Measurements from ENCODE around the gene RGPD6.
"Not testable (repeated sequence)": the region's sequence is repeated elsewhere in the genome, so short reads cannot be mapped to it uniquely, and the experiment has no call there.

RGPD6 gene

DNA sequence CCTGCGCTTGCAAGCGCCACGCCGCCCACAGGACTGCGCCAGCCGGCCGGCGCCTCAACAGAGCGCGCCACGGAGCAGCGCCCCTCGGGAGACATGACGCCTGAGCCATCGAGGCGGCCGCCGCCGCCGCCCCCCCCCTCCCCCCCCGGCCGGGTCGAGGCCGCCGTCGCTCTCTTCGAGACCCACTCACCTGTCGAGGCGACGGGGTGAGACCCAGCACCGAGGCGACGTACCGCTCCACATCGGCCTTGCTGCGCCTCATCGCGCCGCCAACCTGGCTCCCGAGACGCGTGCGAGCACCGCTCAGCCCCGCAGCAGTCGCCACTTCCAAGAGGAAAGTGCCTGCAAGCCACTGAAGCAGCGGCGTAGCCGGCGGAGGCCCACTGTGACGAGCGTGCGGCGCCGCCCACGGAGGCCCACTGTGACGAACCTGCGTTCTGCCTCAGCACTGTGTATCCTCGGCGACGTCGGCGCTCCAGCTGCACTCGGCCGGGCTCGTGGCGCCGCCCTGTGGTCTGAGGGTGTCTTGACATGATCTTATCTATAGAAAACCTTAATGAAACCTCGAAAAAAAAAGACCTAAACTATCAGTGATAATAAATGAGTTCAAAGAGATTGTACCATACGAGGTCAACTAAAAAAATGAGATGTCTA is at the start of gene RGPD6:
Gene RGPD6 (minus strand): TSS at position 460 of the 654 bp plus-strand sequence. CDS start 198 bp downstream, at position 262.
- in situ Hi-C loops (cut with MboI; ENCODE audit: low pct_unique_long_range_greater_than_20kb, low sequenced_read_pairs); DNase-seq: not testable (repeated sequence)

DNA sequence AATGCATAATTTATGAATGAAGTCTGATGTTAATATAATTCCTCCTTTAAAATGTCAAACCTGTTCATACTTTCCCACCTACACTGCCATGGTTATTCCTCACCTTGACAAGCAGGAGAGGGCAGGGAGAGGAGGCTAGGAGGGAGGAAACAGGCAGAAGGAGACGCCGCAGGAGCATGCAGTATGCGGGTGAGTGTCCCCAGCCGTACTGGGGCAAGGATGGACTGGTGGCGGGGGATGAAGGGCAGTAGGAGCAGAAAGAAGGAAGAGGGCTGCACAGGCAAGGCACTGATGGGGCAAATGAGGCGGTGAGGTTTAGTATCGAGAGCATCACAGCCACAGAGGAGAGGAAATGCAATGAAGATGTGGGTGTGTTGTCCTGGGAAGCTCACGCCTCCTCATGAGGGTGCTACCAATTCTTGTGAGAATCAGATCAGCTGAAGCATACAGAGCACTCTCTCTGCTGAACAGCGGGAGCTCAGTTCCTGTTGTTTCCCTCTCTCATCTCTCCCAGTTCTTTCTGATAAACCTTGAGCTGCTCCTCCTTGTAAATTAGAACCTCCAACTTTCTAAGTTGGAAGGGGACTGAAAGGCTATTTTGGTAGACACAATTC is 42.4 kb upstream of the RGPD6 start:
- DNase-seq; in situ Hi-C loops (cut with MboI; ENCODE audit: low pct_unique_long_range_greater_than_20kb, low sequenced_read_pairs): not testable (repeated sequence)

DNA sequence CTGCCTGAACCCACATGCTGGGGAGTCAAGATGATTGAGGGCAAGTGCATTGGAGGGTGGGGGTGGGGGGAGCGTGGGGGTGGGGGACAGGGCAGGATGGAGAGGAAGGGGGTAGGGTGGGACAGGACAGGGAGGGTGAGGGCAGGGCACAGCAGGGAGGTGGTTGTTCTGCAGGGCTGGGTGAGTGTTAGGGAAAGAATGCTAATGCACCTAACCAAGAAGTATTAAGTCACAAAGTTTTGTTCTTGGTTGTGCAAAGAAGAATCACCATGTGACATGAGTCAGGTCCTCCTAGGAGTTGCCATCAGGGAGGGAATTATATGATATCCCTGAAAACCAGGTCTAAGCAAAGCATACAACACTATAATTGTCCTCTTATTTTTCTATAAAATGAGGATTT is 36.9 kb upstream of the RGPD6 start:
- DNase-seq; in situ Hi-C loops (cut with MboI; ENCODE audit: low pct_unique_long_range_greater_than_20kb, low sequenced_read_pairs): not testable (repeated sequence)

DNA sequence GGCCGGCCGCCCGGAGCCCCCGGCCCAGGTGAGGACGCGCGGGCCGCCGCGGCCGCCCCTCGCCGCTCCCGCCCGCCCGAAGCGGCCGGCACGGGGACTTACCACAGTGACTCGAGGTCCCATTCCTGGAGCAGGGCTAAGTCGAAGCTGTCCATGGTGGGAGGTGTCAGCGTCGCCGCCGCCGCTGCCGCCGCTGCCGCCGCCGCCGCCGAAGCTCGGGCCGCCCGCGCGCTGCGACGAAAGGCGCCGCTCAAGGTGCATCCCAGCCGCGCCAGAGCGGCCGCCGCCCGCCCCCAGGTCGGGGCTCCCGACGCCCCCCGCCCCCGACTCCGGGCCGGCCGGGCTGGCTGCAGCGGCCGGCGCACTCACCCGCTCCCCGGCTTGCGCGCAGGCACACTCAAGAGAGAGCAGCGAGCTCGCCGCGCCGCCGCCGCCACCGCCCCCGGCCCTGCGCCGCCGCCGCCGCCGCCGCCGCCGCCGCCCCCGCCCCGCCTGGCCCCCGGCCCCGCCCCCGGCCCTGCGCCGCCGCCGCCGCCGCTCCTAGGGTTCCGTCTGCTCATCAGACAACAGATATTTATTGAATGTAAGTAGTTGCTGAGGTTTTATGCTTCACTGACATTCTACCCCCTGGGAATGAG is 33.7 kb upstream of the RGPD6 start:
- in situ Hi-C loops (cut with MboI; ENCODE audit: low pct_unique_long_range_greater_than_20kb, low sequenced_read_pairs); DNase-seq: not testable (repeated sequence)

DNA sequence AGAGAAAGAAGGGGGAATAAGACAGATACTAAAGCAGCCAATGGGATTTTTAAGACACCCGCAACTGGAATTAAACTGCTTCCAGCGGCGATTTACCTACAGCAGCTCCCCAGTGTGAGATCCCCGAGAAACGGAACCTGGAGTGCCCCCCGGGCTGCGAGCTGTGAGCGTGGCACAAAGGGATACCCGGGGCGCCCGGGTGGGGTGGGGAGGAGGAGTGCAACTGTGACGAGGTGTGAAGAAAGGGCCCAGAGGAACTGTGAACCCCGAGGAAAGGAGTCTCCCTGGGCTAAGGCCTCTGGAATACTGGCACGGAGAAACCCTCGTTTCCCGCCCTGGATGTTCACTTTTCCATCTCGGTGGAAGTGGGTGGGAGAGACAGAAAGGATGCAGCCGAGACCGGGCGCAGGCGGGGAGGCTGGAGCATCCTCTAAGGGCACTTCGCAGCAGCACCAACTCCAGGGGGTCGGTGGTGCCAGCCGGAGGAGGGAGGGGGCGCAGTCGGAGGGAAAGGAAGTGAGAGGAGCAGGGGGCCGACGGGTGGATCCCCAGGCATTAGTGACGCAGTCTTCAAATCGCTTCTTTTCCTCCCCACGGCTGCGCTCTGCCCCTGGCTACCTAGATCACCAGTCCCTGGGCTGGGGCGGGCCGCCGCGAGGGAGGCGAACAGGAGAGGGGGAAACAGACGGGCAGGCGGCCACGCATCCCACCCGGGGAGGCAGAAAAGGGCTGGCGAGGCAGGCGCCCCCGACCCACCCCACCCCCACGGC is 33.0 kb upstream of the RGPD6 start:
- in situ Hi-C loops (cut with MboI; ENCODE audit: low pct_unique_long_range_greater_than_20kb, low sequenced_read_pairs); DNase-seq: not testable (repeated sequence)

DNA sequence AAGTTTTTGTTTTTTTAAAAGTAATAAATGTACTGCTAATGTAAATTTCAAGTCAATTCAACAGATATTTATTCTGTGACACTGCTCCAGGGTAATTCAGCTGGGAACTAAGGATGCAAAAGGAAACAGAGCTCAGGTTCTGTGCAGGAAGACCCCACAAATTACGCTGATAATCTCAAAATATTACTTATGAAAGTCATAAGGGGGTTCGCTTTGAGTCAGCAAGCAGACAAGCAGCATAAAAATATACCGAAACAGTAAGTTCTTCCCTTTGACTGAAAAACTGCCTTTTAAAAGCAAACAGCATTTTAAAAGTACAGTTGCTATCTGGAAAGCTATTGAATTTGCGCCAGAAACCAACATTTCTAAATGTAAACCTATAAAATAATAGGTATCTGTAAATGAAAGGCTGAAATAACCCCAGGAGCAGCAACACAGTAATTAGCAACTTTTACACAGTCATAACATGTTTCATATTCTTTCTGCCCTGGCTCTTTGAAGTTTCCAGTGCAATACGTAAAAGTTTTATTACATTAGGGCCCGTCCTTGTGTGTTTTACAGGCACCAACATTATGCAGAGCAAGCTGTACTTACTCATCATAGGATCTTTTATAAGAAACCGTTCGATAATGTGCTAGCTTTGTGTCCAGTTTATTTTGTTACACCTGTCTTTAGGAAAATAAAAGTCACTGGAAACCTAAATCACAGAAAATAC is 31.9 kb upstream of the RGPD6 start:
- in situ Hi-C loops (cut with MboI; ENCODE audit: low pct_unique_long_range_greater_than_20kb, low sequenced_read_pairs); DNase-seq: not testable (repeated sequence)

DNA sequence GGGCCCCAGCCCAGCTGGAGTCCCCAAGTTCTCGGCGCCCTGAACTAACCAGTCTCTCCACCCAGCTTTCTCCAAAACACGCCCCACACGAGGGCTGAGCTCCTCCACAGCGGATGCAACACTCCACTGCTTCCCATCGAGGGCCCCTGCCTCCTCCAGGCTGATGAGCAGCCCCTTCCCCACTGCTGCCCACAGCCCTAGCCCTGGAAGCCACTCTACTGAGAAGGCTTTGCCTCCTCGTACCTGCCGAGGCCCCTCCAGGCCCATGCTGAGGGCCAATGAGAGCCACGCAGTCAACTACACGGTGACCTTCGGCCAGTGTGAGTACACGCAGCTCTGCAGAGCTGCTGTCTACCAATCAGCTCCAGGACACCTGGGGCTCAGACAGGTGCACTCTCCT is 28.0 kb upstream of the RGPD6 start:
- in situ Hi-C loops (cut with MboI; ENCODE audit: low pct_unique_long_range_greater_than_20kb, low sequenced_read_pairs) = not testable (repeated sequence)

DNA sequence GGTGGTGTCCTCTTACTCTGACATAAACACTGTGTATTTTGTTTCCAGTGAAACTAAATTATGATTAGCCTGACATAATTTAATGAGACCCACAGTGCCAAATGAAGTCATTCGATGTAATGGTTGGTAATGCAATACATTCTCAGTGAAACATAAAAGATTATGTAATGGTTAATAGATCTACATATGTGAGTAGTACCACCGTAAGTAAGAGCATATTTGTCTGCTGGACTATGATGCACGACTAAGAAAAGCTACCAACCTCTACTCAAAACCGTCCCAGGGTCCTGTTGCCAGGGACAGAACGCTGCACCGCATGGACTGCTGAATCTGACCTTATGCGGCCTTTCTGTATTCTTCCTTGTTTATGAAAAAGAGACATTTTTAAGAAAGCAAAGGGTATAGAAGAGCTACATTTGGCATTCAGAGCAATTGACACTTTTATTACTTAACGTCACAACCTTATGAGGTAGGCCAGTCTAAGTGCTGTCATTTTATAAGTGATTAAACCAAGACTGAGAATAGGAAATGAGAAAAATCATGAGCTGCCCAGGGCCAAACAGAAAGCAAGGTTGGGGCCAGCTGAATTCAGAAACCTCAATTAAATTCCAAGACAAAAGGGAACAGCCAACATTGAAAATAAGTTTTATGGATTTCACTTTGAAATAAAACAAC is 27.0 kb upstream of the RGPD6 start:
- in situ Hi-C loops (cut with MboI; ENCODE audit: low pct_unique_long_range_greater_than_20kb, low sequenced_read_pairs); DNase-seq: not testable (repeated sequence)

More for the DNA sequence above, 28.0 kb upstream of the RGPD6 start:
- DNase-seq = not testable (repeated sequence)

DNA sequence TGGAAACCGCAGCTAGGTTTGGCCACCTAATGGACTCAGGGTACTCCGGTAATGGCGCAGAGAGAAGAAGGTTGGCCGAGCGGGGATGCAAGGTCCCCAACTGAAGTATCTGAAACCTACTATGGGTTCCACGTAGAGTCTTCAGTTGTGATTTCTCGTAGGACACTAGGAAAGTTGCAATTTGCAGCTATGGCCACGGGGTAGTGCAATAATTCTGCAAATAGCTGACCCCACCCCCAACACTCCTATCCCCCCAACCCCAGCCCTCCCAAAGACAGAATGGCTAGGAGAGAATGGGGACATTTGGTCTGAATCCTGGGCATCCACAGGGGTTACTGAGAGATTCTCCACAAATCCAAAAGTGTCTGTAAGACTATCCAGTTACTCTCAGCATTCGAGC is 25.1 kb upstream of the RGPD6 start:
- DNase-seq; in situ Hi-C loops (cut with MboI; ENCODE audit: low pct_unique_long_range_greater_than_20kb, low sequenced_read_pairs): not testable (repeated sequence)

DNA sequence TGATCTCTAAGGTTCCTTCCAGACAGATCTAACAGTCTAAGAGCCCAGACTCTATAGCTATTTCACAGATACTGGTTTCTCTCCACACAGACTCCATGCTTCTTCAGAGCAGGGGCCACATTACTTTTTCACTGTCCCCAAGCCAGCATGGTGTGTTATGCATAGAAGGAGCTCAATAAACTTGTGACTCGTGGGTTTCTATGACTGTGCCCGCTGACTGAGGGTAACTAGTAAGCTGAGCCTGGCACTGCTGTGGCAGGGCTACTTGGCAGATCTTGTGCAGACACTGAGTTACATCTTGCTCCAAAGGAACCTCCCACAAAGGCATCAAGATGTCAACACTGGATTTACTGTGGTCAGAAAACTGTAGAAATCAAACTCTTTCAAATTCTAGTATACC is 15.0 kb upstream of the RGPD6 start:
- in situ Hi-C loops (cut with MboI; ENCODE audit: low pct_unique_long_range_greater_than_20kb, low sequenced_read_pairs); DNase-seq: not testable (repeated sequence)

DNA sequence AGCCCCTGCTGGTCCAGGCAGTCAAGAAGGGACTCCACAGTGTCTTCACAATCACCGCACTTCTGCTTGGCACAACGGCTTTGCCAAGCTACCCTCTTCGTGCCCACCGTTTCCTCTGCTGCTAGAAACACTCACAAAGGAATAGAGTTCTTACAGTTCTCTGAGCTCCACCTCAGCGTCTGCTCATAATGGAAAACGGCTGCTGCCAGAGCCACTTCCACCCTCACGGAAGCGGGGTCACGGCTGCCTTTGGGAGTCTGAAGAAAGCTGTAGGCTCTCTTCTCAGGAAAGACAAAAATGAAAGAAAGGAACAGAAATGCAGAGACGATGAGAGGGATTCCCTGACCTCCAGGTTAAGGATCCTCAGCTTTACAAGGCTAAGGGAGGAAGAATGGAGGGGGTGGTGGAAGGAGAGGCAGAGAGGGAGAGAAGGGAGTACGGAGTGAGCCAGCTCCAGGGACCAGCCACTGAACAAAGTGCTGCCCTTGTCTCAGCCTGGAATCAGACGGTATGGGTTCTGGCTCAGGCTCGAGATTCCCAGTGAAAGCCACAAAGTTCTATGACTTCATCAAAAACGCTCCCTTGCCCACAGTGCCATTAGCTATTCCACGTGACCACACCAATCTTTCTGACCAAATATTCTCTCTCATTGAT is 12.8 kb upstream of the RGPD6 start:
- in situ Hi-C loops (cut with MboI; ENCODE audit: low pct_unique_long_range_greater_than_20kb, low sequenced_read_pairs); DNase-seq: not testable (repeated sequence)

DNA sequence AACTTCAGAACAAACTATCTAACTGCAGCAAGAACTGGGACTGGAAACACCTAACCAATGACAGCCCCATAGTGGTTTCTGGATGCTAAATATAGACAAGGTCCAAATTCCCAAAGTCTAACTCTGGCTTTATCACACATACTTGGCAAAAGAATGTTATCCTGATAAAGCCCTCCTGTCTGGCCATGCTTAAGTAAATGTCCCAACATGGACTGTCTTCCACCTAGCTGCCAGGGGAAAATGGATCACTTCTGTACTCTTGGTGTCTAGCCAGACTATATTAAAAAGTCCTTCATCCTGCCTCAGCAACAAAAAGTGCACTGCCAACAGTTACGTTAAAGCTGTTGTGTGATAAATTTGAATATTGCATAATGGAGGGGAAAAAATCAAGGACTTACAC is 11.5 kb upstream of the RGPD6 start:
- in situ Hi-C loops (cut with MboI; ENCODE audit: low pct_unique_long_range_greater_than_20kb, low sequenced_read_pairs) = not testable (repeated sequence)

DNA sequence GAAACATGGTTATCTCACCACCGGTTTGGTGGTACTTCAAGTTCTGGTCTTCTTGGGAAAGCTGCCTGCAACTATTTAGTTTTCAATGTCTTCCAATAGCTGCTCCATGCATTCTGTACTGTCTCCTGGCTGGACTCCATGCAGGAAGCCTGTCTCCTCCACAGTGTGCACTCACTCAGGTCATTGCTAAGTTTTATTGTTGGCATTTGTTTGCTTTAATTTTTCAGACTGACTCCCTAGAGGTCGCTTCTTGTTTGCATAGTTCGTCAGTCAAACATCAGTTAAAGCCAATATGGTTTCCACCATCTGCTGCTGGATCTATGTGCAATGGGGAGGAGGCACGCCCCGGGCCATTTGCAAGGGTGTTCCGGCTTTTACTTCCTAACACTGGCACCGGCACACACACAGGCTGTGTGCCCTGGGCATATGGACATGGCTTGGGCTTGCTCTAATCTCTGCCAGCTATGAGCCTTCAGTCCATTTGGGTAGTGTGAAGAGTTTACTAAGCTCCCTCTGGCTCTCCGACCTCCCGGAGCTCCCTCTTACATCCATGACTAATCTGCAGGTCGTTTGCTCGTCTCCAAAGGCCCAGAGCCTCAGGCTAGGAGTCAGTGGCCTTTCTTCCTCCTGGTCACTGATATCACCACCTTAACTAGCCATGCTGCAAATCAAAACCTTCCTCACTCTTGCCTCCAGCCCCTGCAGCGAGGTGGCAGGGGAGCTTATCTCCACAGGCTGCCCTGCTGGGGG is 2.4 kb upstream of the RGPD6 start:
- in situ Hi-C loops (cut with MboI; ENCODE audit: low pct_unique_long_range_greater_than_20kb, low sequenced_read_pairs); DNase-seq: not testable (repeated sequence)

More for the DNA sequence above, 11.5 kb upstream of the RGPD6 start:
- not testable (repeated sequence) for DNase-seq

DNA sequence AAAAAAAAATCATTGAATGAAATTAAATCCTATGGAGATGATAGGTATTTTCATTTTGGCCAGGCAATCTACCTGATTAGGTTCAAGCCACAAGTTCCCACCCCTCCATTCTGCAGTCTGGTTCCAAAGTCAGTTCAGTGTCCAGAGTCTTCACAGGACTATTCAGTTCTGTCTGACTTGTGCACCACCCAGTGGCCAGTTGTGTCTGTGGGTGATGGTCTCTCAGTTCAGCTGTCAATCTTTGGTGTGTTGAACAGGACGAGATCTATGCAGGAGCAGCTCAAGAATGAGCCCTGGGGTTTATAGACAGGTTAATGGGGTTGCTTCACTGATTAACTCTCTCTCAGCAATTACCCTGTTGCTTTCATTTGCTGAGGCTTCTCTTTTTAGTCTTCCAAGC is 1.4 kb upstream of the RGPD6 start:
- DNase-seq; in situ Hi-C loops (cut with MboI; ENCODE audit: low pct_unique_long_range_greater_than_20kb, low sequenced_read_pairs): not testable (repeated sequence)

DNA sequence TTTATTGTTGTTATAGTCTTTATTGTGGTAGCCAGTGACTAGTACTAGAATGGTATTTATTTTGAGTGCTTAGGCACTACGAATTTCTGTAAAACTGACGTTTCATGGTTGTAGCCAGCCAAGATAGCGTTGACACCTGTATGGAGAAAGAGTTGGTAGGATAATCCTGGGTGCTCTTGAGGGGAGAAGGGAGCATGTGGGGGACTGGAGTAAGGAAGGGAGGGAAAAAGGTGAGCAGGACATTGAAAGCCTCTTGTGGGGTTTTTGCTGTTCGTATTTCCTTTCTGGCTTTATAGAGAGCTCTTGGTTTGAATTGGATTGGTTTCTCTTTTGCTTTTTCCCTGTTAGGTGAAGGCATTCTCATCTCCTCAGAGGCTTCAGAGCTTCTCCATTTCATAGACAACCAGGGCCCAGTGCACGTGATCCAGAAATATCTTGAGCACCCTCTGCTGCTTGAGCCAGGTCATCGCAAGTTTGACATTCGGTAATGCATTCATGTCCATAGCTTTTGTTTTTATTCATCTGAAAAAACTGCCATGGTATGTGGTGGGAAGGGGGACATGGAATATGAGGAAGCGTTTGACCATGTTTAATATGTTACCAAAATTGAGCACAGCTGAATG is 77.2 kb downstream of the RGPD6 start:
- in situ Hi-C loops (cut with MboI; ENCODE audit: low pct_unique_long_range_greater_than_20kb, low sequenced_read_pairs); DNase-seq: not testable (repeated sequence)

DNA sequence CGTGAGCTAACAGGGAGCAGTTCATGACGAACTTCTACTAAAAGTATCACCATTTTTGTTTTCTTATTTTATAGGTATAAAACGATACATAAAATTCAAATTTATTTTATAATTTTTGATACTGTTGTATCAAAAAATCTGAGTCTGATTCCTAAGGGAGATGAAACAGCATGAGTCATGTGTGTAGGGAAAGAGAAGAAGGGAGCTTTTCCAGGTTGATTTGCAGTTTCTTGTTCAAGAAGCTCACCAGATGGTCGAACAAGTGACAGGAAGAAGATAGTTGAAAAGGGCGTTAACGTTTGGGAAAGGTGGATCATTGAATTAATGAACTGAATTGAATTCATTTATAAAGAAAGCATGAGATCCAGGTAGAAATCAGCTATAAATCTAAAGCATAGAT is 81.0 kb downstream of the RGPD6 start:
- DNase-seq; in situ Hi-C loops (cut with MboI; ENCODE audit: low pct_unique_long_range_greater_than_20kb, low sequenced_read_pairs): not testable (repeated sequence)

DNA sequence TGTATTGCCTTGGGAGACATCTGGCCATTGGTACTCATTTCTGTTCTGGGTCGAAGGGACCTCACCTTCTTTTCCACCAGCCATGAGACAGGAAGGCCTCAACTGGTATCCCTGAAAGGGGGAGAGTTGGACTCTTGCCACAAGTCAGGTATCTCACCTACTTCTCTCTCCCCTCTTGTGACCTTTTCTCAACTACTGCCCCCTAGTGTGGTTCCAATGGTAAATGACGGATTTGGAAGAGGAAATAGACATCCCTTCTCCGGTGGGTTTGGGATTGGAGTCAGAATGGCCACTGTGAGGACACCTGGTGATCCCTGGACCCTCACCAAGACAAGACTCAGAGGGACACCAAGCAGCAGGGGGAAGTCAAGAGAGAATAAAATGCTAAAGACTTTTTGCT is 82.5 kb downstream of the RGPD6 start:
- in situ Hi-C loops (cut with MboI; ENCODE audit: low pct_unique_long_range_greater_than_20kb, low sequenced_read_pairs); DNase-seq: not testable (repeated sequence)

Data from KBM-7 (cell line).